Right lobe of liver (tissue), 4 donors: Measurements from ENCODE around the gene LDLRAD4.

Source experiments
- CTCF ChIP-seq, 4 donors: fragments of 200-600 bp in 3 of 4; fragments of 450-650 bp in 1 of 4; IDR thresholded peaks; one replicate each; pipeline versions ENCODE4 v1.5.1 to v1.8.0; 2016 to 2022; ENCODE audit warnings: antibody characterized with exemption in 4 of 4, mild to moderate bottlenecking in 2 of 4
- POLR2A ChIP-seq: fragments of 450-650 bp; IDR thresholded peaks from one replicate; pipeline ENCODE4 v1.6.1; 2017; ENCODE audit warnings: antibody characterized with exemption, mild to moderate bottlenecking
- donor health status: DM: no; HTN: no; CAD: no.
- donor health status: DM: no; HTN: no; CAD: no.
- donor health status: DM: no; HTN: yes; CAD: no.

GRCh38 chr18:13477147-13477683 lies 258.7 kb downstream of the LDLRAD4 start:
- TF ChIP-seq POLR2A (no peak), CTCF (IDR thresholded peaks at IDR 0.05) (no peak)
